ENCODE results near the gene IGF2R. TPM values are rescaled to one million over a fixed set of nuclear protein-coding genes. Genes with fewer than 3 reads are reported as not detected.
A peak's percentile ranks its signal among the peaks of the same experiment; 100 is the strongest.

Gene IGF2R
- total RNA-seq, 1 donor from 2014 or later = 156 TPM

DNA sequence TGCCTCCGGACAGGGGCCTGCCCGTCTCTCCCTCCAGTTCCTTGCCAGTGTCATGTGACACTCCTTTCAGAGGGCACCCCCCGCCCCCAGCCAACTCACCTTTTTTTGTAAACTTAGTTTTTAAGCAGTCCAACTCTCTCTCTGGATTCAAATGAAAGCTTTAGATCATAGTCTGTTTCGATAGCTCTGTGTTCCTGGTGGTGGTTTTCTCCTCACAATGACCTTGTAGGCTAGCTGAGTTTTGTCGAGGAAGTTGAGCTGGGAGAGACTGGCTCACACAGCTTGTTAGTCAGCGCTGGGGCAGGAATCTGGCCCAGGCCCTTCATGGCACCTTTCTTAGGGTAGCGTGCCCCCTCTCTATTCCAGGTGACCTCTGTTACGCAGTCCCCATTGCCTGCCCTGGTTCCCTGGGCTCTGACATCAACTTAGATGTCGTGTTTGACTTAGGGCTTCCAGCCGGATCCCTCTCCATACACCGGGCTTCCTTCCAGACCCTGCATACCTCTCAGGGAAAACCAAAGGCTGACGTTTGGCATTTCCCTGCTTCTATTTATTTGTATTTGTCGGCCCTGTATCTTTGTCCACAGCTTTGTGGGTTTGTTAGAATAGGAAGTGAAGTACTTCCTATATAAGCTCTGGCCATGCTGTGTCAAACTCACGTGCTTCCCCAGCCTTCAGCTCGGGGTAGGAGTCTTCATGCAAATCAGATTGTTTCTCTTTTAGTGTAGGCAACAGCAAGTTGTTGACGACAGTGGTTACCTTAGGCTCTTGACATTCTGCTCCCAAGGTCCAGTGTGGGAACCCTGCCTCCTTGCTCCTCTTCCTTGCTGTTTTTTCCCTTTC, 12.7 kb downstream of the IGF2R start:
- DNase-seq (peak; percentile 79), ATAC-seq (peak; percentile 73 to 74)
- Histone ChIP-seq H3K4me1 (peaks cover 94% of the 10 kb centered on the region), H3K27ac (peak overlapping the region; percentile 78), H3K36me3 (no peaks in the 10 kb centered on the region), H3K27me3 (ENCODE audit: low read depth) (no peaks in the 10 kb centered on the region), H3K4me3 (peak overlapping the region; percentile 32), H3K9me3 (no peaks in the 10 kb centered on the region)
- intact Hi-C loops (cut with DNase I) = no loop called here
- TF ChIP-seq, protein P1, sequence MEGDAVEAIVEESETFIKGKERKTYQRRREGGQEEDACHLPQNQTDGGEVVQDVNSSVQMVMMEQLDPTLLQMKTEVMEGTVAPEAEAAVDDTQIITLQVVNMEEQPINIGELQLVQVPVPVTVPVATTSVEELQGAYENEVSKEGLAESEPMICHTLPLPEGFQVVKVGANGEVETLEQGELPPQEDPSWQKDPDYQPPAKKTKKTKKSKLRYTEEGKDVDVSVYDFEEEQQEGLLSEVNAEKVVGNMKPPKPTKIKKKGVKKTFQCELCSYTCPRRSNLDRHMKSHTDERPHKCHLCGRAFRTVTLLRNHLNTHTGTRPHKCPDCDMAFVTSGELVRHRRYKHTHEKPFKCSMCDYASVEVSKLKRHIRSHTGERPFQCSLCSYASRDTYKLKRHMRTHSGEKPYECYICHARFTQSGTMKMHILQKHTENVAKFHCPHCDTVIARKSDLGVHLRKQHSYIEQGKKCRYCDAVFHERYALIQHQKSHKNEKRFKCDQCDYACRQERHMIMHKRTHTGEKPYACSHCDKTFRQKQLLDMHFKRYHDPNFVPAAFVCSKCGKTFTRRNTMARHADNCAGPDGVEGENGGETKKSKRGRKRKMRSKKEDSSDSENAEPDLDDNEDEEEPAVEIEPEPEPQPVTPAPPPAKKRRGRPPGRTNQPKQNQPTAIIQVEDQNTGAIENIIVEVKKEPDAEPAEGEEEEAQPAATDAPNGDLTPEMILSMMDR (IDR thresholded peaks at IDR 0.05) = no peak

DNA sequence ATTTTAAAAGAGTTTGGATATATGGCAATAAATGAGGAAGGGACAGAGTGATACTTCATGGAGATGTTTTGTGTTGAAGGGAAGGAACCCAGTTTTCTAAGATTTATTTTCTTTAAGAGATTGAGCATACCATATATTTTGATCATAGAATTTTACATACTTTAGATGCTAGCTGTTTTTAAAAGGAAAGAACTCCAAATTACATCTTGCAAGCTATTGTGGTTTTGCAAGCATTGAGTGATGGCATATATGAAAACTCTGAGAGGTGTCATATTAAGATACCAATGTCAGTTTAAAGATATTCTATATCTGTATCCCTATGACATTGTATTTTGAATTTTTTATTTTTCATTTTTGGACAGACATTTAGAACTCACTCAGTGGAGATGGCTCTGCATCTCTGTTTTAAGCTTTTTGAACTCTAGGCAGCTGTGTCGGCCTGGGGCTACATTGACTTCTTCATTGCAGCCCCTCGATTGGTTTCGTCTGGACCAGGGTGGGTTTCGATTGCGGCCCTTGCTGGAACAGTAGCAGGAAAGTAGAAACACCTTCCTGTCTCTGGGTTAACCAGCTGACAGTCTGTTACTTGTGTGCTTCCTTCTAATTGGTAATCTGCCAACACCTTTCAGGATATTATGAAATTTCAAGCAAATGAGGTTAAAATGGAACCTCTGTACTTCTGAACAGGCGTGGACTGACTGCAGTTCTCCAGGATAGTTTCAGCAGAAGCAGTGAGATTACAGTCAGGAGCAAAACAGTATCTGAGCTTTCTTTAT, 14.0 kb downstream of the IGF2R start:
- TF ChIP-seq, protein P1 (IDR thresholded peaks at IDR 0.05) = no peak
- Histone ChIP-seq H3K36me3 (no peaks in the 10 kb centered on the region), H3K9me3 (no peaks in the 10 kb centered on the region), H3K27ac (peak overlapping the region; percentile 78), H3K27me3 (ENCODE audit: low read depth) (no peaks in the 10 kb centered on the region), H3K4me3 (no peak overlapping the region), H3K4me1 (peaks cover 94% of the 10 kb centered on the region)
- intact Hi-C loops (cut with DNase I) = no loop called here
- ATAC-seq (peak; percentile 27 to 30), DNase-seq (no peak)

DNA sequence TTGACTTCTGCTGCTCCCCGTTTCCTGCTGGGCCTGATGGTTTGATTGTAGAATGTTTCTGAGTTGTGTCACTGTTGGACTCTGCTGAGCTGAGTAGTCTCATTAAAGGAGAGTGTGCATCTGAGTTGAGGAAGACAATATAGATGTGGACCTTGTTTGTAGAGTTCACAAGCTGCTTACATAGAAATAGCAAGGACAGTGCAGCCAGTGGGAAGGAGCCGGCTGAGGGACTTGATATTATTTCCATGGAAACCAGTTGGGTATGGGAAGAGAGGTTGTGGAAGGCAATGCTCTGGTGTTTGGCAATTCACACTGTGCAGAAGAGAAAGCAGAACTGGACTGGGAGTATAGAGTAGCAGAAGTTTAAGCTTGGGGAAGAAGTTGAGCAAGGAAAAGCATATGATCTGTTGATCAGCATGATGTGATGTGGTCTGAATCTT, 14.8 kb downstream of the IGF2R start:
- Histone ChIP-seq H3K27me3 (ENCODE audit: low read depth) (no peaks in the 10 kb centered on the region), H3K9me3 (no peaks in the 10 kb centered on the region), H3K4me3 (no peak overlapping the region), H3K4me1 (peaks cover 94% of the 10 kb centered on the region), H3K27ac (peak overlapping the region; percentile 78), H3K36me3 (no peaks in the 10 kb centered on the region)
- DNase-seq (no peak), ATAC-seq (peak; percentile 39 to 77)
- TF ChIP-seq, protein P1 (IDR thresholded peaks at IDR 0.05) = no peak
- intact Hi-C loops (cut with DNase I) = no loop called here

DNA sequence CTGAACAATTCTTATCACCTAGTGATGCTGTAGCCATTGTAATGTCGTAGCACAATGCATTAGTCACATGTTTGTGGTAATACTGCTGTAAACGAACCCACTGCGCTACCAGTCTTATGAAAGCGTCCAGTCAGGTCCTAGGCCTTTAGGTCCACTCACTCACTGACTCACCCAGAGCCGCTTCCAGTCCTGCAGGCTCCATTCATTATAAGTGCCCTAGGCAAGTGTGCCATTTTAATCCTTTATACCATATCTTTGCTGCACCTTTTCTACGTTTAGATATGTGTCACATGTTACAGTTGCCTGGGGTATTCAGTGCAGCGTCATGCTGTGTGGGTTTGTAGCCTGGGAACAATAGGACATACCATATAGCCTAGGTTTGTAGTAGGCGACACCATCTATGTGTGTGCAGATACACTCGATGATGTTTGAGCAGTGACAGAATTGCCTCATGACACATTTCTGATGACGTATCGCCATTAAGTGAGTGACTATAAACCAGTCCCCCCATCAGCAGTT, 15.4 kb downstream of the IGF2R start:
- DNase-seq (no peak), ATAC-seq (peak in 1 of 2 donors; percentile 24)
- H3K36me3 ChIP-seq = no peaks in the 10 kb centered on the region
- TF ChIP-seq, protein P1 (IDR thresholded peaks at IDR 0.05) = no peak
- intact Hi-C loops (cut with DNase I) = no loop called here
- H3K4me1 ChIP-seq = peaks cover 94% of the 10 kb centered on the region
- H3K27ac ChIP-seq = peak overlapping the region; percentile 8
- no peaks in the 10 kb centered on the region for H3K27me3 ChIP-seq (ENCODE audit: low read depth)
- no peak overlapping the region for H3K4me3 ChIP-seq
- H3K9me3 ChIP-seq = no peaks in the 10 kb centered on the region

DNA sequence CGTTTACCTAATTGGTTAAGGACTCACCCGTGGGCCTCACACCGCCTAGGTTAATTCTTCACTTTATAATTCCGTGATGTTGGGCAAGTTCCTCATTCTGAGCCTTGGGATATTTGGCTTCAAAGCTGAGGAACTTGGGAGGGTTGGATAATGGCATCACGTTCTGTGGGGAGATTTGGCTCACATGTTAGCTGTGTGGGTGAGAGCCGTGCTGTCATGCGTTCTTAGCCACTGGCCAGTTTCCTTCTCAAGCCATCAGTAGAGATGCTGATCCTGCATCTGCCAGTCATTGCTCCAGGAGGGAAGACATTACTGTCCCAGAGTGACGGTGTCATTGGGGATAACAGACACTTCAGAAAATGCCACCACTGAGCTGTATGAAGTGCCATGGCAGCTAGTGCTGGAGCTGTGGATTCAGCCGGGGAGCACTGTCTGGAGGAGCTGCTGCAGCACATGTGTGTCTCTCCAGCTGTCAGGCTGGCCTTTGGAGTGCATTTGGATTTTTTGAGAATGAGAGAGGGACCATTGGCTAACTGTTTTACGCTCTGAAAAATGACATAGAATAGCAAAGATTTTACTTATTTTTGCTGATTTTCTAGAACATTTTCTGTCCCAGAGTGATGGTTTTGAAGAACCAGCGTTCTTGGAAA, 16.5 kb downstream of the IGF2R start:
- H3K9me3 ChIP-seq = no peaks in the 10 kb centered on the region
- no peaks in the 10 kb centered on the region for H3K36me3 ChIP-seq
- H3K27ac ChIP-seq = no peak overlapping the region
- DNase-seq (no peak), ATAC-seq (no peak)
- H3K4me3 ChIP-seq = no peak overlapping the region
- H3K4me1 ChIP-seq = peaks cover 92% of the 10 kb centered on the region
- intact Hi-C loops (cut with DNase I) = no loop called here
- TF ChIP-seq, protein P1 (IDR thresholded peaks at IDR 0.05) = no peak
- no peaks in the 10 kb centered on the region for H3K27me3 ChIP-seq (ENCODE audit: low read depth)
